Stimulated activated CD4-positive, alpha-beta T cell treated with anti-CD3 and anti-CD28 coated beads, Interleukin-15, amount 100 ng/mL, for 24 hours (primary cell): ENCODE measurements around the gene MED10.

Source experiments
- DNase-seq: peaks from one replicate; pipeline ENCODE4 v3.0.0-alpha.2; 2020

The MED10 gene, protein sequence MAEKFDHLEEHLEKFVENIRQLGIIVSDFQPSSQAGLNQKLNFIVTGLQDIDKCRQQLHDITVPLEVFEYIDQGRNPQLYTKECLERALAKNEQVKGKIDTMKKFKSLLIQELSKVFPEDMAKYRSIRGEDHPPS

GRCh38 chr5:6377905-6378765 lies at the start of gene MED10:
Gene MED10, minus strand, starts transcription at chr5:6378547. Its CDS starts 64 bp downstream, at chr5:6378483.
- peak; percentile 98 for DNase-seq

DNA sequence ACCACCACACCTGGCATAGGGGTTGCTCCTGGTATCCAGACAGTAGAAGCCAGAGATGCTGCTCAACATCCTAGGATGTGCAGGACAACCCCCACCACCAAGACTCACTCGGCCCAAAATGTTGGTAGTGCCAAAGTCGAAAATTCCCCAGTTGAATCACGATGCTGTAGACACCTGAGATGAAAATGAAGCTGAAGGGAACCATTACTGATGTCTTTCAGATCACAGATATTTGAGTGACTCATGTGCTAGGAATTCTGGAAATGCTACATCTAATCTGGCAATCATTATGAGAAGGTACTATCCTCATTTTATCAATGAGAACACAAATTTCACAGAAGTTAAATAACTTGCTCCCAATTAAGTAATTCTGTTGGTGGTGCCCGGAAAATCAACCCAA lies 49.3 kb upstream of the MED10 start:
- no peak for DNase-seq

DNA sequence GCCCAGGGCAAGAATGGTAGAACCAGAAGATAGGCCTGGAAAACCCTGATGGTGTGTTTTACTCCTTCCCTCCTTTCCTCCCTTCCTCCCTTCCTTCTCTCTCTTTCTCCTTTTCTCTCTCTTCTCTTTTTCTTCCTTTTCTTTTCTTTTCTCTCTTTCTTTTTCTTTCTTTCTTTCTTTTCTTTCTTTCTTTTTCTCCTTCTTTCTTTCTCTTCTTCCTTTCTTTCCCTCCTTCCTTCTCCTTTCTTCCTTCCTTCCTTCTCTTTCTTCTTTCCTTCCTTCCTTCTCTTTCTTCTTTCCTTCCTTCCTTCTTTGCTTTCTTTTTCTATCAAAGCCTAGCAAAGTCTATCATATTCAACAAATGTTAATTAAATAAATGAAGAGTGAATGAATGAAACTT lies 46.4 kb upstream of the MED10 start:
- DNase-seq: no peak

GRCh38 chr5:6424110-6424659 lies 45.8 kb upstream of the MED10 start:
- DNase-seq: no peak

DNA sequence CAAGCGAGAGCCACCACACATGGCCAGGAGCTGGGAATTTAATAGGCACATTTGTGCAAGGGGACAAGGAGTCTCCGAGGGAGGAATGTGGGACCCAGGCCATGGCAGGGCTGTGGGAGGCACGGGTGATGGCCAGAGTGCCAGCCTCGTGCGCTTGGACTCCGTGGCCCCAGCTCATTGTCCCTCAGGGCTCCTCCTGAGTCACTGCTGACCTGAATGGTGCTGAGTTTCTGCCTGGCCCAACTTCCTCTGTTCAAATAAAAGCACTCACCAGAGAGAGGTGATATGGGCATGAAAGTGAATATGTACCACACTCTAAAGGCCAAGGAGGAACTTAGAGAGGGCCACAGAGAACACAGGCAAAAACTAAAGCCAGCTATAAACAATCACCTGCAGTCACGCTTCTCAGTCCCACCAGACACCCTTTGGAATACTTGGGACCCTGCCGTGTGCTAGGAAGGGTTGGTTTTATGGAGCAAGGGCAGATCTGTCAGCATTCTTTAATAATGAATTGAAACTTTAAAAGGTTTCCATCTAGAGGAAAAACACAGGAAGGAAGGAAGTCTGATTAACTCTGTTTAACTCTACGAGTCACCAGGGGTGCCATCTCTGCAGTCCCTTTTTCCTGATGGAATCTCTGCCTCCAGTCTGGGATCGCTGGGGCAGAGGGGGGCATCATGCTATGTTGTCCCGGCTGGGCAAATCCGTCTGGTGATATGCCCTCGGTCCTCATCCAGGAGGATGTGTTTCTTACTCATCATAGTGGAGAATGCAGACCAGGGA lies 45.2 kb upstream of the MED10 start:
- DNase-seq: no peak

DNA sequence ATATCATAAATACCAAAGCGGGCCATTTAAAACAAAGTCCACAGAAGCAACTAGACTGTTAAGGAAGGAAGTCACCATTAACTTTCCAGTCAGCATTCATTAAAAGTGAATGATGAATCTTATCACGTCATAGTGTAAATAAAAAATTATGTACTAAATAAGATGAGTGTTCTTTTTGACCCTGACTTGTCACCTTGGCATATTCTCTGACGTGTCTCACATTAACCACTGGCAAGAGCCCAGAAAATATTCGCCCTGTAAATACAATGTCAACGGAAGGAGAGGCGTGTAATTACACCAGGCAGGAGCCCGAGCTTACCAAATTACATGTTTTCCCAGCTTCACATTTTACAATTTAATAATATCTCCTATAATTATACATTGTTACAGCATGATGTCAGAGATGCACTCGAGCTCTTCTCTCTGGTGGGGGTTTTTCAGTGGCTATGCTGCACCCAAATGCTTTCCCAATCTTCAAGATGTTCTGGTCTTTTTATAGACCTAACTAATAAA lies 41.0 kb upstream of the MED10 start:
- no peak for DNase-seq

DNA sequence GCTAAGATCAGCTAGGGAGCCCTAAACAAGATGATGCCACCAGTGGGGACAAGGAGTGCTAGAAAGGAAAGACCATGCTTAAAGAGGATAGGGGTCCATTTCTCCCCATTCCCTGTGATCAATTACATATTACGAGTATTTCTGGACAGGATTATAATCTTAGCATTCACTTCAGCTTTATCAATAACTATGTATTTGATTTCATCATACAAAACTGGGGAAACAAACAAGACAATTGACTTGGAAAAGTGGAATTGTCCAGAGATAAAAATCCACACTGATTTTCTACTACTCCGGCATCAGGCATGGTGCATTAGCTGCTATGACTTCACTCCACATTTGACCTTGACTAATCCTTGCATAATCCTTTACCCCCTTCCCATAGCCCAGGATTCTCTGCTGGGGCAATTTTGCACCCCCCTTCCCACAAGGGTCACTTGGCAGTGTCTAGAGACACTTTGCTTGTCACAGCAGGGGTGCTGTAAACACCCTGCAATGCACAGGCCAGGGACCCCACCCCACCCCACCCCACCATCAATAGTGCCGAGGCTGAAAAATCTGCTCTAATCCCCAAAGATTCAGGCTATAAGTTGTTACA lies 40.4 kb upstream of the MED10 start:
- no peak for DNase-seq

GRCh38 chr5:6417657-6418056 lies 39.3 kb upstream of the MED10 start:
- no peak for DNase-seq

- DNase-seq: no peak
Observed at GRCh38 chr5:6412811-6413210, 34.5 kb upstream of the MED10 start.

- DNase-seq: no peak
Observed at GRCh38 chr5:6411141-6411540, 32.8 kb upstream of the MED10 start.

GRCh38 chr5:6410421-6410820 lies 32.1 kb upstream of the MED10 start:
- no peak for DNase-seq

GRCh38 chr5:6408627-6409446 lies 30.5 kb upstream of the MED10 start:
- DNase-seq: no peak

DNA sequence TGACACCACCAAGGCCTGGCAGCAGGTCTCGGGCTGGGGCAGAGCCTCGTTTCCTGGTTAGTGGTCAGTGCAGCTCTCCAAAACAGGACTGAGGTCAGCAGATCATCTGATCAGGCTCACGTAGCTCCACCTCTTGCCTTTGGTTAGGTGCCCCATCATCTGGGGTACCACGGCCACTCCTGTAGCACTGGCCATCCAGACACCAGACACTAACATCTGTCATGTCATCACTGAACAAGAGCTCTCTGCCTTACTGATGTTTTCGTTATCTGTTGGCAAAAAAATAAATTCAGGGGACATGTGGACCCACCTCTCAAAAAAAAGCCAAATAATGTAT lies 29.9 kb upstream of the MED10 start:
- DNase-seq: no peak

DNA sequence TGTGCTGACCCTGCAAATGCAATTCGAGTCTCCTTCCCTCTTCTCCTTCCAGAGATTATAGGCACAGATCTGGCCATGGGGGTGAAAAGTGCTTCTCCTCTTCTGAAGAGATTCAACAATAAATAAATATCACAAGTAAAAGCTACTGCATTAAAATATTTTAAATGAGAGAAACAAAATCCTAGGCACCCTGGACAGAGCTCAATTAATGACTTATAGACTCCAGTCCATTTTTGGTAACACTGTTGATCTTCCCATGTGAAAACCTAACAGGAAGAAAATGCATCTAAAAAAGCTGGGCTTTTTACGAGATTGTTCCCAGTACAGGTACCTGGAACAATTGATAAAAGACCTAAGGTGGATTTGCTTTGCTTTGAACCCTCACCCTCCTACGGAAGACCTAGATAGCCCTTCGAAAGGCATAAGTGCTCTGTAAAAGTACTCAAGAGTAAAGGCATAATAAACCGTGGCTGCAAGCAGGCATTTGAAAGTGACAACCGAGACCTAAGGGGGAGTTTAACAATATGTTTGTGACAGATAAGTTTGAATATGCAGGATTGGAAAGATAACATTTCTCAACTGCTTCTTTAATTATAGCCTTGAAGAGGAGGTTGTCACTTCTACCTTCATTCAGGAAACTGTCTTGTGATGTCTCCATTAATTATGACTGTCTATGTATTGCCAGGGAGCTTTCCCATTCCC lies 29.4 kb upstream of the MED10 start:
- DNase-seq: no peak

- no peak for DNase-seq
Observed at GRCh38 chr5:6405591-6405990, 27.2 kb upstream of the MED10 start.

DNA sequence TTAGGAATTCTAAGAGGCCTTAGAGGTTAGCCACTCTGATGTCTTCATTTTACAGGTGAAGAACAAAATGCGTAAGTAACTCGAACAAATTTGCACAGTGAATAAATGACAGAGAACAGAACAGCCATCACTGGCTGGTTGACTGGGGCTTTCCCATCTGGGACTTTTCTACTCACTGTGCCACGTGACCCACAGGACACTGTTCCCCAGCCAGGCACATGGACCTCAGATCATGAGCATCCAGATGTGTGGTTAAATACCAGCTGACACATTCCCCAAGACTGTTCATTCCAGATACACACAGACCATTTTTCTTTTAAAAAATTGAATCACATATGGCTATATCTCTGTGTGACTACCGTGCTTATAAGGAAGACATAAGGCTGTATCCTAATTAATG lies 25.8 kb upstream of the MED10 start:
- no peak for DNase-seq

GRCh38 chr5:6403416-6403815 lies 25.1 kb upstream of the MED10 start:
- DNase-seq: no peak

DNA sequence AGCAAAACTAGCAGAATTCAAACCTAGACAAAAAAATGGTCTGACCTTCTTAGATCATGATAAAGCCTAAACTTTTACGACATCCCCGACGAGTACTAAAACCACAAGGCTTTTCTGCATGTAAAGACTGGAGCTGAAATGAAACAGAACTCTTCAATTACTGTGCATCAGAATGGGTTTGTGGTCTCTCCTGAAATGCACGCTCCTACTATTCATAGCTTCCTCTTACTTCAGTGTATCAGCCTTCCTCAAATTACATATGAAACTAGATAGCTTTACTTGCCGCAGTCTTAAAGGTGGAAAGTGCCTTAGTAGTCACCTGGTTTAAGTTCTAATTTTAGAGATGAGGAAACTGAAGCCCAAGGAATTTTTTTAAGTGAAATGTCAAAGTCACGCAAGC lies 24.6 kb upstream of the MED10 start:
- no peak for DNase-seq

GRCh38 chr5:6401410-6401809 lies 23.1 kb upstream of the MED10 start:
- DNase-seq: no peak

DNA sequence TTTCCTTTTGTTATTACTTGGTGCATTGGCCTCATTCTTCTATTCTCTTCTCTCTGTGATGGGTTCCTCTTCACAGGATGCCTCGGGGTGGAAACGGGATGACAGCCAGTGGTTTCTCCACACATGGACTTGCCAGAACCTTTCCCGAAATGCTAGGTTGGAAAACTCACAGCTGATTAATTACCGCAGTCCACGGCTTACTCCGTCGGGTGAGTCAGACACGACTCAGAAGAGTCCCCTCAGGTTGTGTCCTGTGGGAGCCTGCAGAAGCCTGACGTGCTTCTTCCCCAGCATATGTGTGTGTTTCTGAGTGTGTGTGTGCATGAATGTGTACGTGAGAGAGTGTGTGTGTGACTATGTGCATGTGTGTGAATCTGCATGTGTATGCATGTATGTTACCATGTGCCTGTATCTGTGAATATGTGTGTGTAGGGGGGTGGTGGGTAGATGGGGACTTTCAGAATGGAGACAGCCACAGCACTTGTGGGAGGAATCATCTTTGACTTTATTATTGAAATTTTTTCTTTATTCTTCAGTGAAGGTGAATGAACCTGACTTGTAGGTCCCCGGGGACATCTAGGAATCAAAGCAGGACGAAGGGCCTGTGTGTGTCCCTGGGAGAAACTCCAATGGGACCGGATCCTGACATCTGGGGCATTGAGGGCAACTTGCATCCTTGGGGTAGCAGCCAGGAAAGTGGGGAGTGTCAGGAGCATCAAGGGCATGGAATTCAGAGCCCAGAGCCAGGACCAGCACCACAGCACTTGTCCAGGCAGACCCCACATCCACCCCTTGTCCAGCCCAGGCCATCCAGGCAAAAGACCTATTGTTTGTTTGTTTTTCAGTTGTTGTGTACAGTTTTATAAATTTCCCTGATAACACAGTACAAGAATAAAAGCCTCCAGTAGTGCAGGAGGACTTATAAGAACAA lies 21.9 kb upstream of the MED10 start:
- no peak for DNase-seq
